PC-9 (cell line): ENCODE results near the gene SASH3. TPM values are rescaled to one million over a fixed set of nuclear protein-coding genes. Genes with fewer than 3 reads are reported as not detected.
A peak's percentile ranks its signal among the peaks of the same experiment; 100 is the strongest.

Source experiments
- BruUV-seq: library from RNA; stranded (reverse); fragments of 400-500 nt; replicated peaks from 2 replicates; lab custom pipeline; 2021; lab: Mats Ljungman, UMichigan
- CTCF ChIA-PET: fragments of 300-600 bp; sonication (Branson Sonifier 250); formaldehyde crosslinking; loops from one replicate; lab custom pipeline; 2022; ENCODE audit warnings: antibody characterized with exemption; lab: Charles Lee
- POLR2A ChIA-PET: fragments of 300-600 bp; sonication (Branson Sonifier 250); formaldehyde crosslinking; loops from one replicate; lab custom pipeline; 2022; ENCODE audit warnings: antibody characterized with exemption; ENCODE audit not compliant: unreplicated experiment; lab: Charles Lee
- DNase-seq, 2 experiments: peaks; one replicate each; pipeline versions ENCODE4 v3.0.0 to v3.0.0-alpha.2; 2015 to 2022; ENCODE audit warnings: mixed read lengths in 1 of 2
- H2AFZ ChIP-seq: fragments of 200-600 bp; sonication (generic); 2 replicates; pipeline ENCODE4 v1.8.1; 2017; ENCODE audit warnings: antibody characterized with exemption
- H3F3A ChIP-seq: fragments of 200-600 bp; sonication (generic); 2 replicates; pipeline ENCODE4 v1.8.1; 2017; ENCODE audit warnings: antibody characterized with exemption, mild to moderate bottlenecking, low read depth; ENCODE audit not compliant: insufficient read depth
- H3K27ac ChIP-seq: fragments of 200-600 bp; sonication (generic); 2 replicates; pipeline ENCODE4 v1.6.1; 2016; ENCODE audit warnings: mixed run types
- H3K27me3 ChIP-seq: fragments of 200-600 bp; sonication (generic); 2 replicates; pipeline ENCODE4 v1.6.1; 2016; ENCODE audit warnings: low read depth, mixed run types; ENCODE audit not compliant: insufficient read depth
- H3K36me3 ChIP-seq: fragments of 200-600 bp; sonication (generic); 2 replicates; pipeline ENCODE4 v1.6.1; 2016; ENCODE audit warnings: low read depth, mixed run types
- H3K4me1 ChIP-seq: fragments of 200-600 bp; sonication (generic); replicated peaks from 2 replicates; pipeline ENCODE4 v1.6.1; 2016; ENCODE audit warnings: mixed run types; ENCODE audit not compliant: insufficient read depth
- H3K4me2 ChIP-seq: fragments of 200-600 bp; sonication (generic); 2 replicates; pipeline ENCODE4 v1.6.1; 2017; ENCODE audit warnings: mixed run types
- H3K4me3 ChIP-seq: fragments of 200-600 bp; sonication (generic); 2 replicates; pipeline ENCODE4 v1.6.1; 2016; ENCODE audit warnings: mixed run types
- H3K79me2 ChIP-seq: fragments of 200-600 bp; sonication (generic); 2 replicates; pipeline ENCODE4 v1.6.1; 2017; ENCODE audit warnings: low read depth, mixed run types
- H3K9me2 ChIP-seq: fragments of 200-600 bp; sonication (generic); 2 replicates; pipeline ENCODE4 v1.8.1; 2017; ENCODE audit warnings: mild to moderate bottlenecking; ENCODE audit not compliant: insufficient read depth
- H3K9me3 ChIP-seq: fragments of 200-600 bp; sonication (generic); 2 replicates; pipeline ENCODE4 v1.8.1; 2016; ENCODE audit warnings: low read depth; ENCODE audit not compliant: insufficient read depth
- H4K20me1 ChIP-seq: fragments of 200-600 bp; sonication (generic); 2 replicates; pipeline ENCODE4 v1.8.1; 2017; ENCODE audit not compliant: insufficient read depth
- CTCF ChIP-seq: fragments of 200-600 bp; sonication (generic); conservative IDR thresholded peaks from 2 replicates; pipeline ENCODE4 v1.6.1; 2017; ENCODE audit warnings: mixed run types, antibody characterized with exemption, mild to moderate bottlenecking, moderate library complexity
- EZH2 ChIP-seq: fragments of 200-600 bp; sonication (generic); IDR thresholded peaks from 2 replicates; pipeline ENCODE4 v1.8.0; 2017; ENCODE audit warnings: antibody characterized with exemption, low read depth
- intact Hi-C: fragments of 100-400 bp; cut with micrococcal nuclease; formaldehyde crosslinking; loops from one replicate; pipeline ENCODE4 v1.10.0; 2022; ENCODE audit not compliant: unreplicated experiment
- total RNA-seq: library from RNA; stranded (reverse); gene quantifications from 2 replicates; pipeline ENCODE4 v1.2.3, GENCODE V29; 2021

SASH3 gene
- total RNA-seq, 1 experiment from 2014 or later, result not detected

- intact Hi-C loops, result loop anchor here (1.0 to 5.0 kb wide), 2 partner anchors 34 to 139 kb away; partner anchors contain the start of gene BCORL1
- H2AFZ ChIP-seq, result peak overlapping the region; percentile 84
These were observed 63.4 kb downstream of the SASH3 start for GRCh38 chrX:129843209-129843458.

DNA sequence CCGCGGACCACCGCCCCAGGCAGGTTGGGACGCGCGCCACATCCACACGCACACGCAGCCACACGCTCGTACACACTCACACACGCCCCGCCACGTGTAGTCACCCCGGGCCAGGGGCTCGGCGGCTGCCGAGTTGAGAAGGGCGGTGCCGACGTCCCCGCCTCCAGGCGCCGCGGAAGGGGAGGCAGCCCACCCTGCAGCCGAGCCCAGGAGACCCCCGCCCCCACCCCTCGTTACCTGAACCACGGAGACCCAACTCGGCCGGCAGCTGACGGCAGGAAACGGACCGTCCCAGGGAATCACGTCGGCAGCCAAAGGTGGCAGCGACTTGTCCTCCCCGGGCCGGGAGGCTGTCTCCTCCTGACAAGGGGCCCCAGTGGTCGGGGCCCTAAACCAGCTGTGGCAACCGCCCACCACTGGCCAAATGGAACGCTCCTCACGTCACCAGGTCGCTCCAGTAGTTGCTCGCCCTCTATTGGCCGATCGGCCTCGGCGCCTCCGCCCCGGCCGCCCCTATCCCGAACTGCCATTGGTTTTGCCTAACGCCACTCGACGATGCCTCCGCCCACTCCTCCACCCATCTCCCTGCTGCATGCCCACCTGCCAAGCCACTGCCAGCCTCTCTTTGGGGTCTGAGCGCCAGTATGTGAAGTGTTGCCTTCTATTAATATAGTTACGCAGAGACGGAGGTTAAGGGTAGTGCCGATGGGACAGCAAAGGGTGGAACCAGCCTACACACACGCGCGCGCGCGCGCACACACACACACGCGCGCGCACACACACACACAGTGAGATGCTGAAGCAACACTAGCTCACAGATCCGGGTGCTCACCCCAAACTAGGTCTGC lies 63.9 kb downstream of the SASH3 start, which contains the start of gene ZDHHC9:
ZDHHC9 (minus strand) TSS at position 428 of the 848 bp plus-strand sequence. CDS start 1,941 bp downstream, outside the sequence.
- H3K4me3 ChIP-seq, result peak within 1 kb of the TSS; percentile 90
- peaks cover 21% of the 10 kb centered on the region for H3K36me3 ChIP-seq
- BruUV-seq, result no TSS peak
- TF ChIP-seq EZH2, result no peak
- 0 out of 2 replicates have a peak, but pooled peaks have one; percentile 25 for TF ChIP-seq CTCF
- peaks cover 46% of the 10 kb centered on the region for H3F3A ChIP-seq
- peaks cover 52% of the 10 kb centered on the region for H3K4me1 ChIP-seq
- peak; percentile 86 to 96 for DNase-seq
- no peaks in the 10 kb centered on the region for H3K9me3 ChIP-seq
- ChIA-PET CTCF (interaction anchor here (0.6 kb wide), 1 partner anchor 38 kb away, joined by 3 read pairs; no protein-coding TSS in a partner anchor), POLR2A (interaction anchor here (0.7 to 0.9 kb wide), 2 partner anchors 62 to 136 kb away, joined by 5 to 6 read pairs; partner anchors contain the start of gene UTP14A)
- H3K79me2 ChIP-seq, result peaks cover 42% of the 10 kb centered on the region
- H3K27me3 ChIP-seq, result no peaks in the 10 kb centered on the region
- peak within 1 kb of the TSS; percentile 84 for H2AFZ ChIP-seq
- peak within 1 kb of the TSS; percentile 75 for H3K4me2 ChIP-seq
- peak within 1 kb of the TSS; percentile 97 for H3K27ac ChIP-seq
- peaks cover 21% of the 10 kb centered on the region for H4K20me1 ChIP-seq
- H3K9me2 ChIP-seq, result no peaks in the 10 kb centered on the region
- intact Hi-C loops, result loop anchor here (1.0 to 5.0 kb wide), 2 partner anchors 34 to 139 kb away; partner anchors contain the start of gene BCORL1

More at GRCh38 chrX:129843209-129843458, 63.4 kb downstream of the SASH3 start:
- H3K4me2 ChIP-seq, result peak overlapping the region; percentile 75
- H3K27me3 ChIP-seq, result no peaks in the 10 kb centered on the region
- H3F3A ChIP-seq, result peaks cover 46% of the 10 kb centered on the region
- H3K9me2 ChIP-seq, result no peaks in the 10 kb centered on the region
- H3K4me3 ChIP-seq, result peak overlapping the region; percentile 90
- no peaks in the 10 kb centered on the region for H3K9me3 ChIP-seq
- peaks cover 22% of the 10 kb centered on the region for H3K36me3 ChIP-seq
- peaks cover 46% of the 10 kb centered on the region for H3K4me1 ChIP-seq
- no peak for TF ChIP-seq CTCF
- no peak for TF ChIP-seq EZH2
- POLR2A ChIA-PET, result interaction anchor here (0.7 kb wide), 1 partner anchor 136 kb away, joined by 5 read pairs; no protein-coding TSS in a partner anchor
- peaks cover 42% of the 10 kb centered on the region for H3K79me2 ChIP-seq
- no peak for DNase-seq
- peak overlapping the region; percentile 97 for H3K27ac ChIP-seq
- BruUV-seq, result no TSS peak
- CTCF ChIA-PET, result interaction anchor here (0.6 kb wide), 1 partner anchor 38 kb away, joined by 3 read pairs; no protein-coding TSS in a partner anchor
- H4K20me1 ChIP-seq, result peaks cover 22% of the 10 kb centered on the region

Other genes starting within 250 kb of the SASH3 start
- 40.3 and 41.4 TPM in 2 replicates for gene OCRL, start 239.7 kb upstream of the SASH3 start, total RNA-seq
- 0.13 TPM in 2 replicates for gene APLN, start 125.0 kb upstream of the SASH3 start, total RNA-seq
- not detected in 2 replicates for gene XPNPEP2, start 41.0 kb upstream of the SASH3 start, total RNA-seq
- gene ZDHHC9, start 63.9 kb downstream of the SASH3 start, total RNA-seq, result 84.2 and 108 TPM in 2 replicates
- gene UTP14A, start 126.2 kb downstream of the SASH3 start, total RNA-seq, result 44.6 and 55.4 TPM in 2 replicates
- gene BCORL1, start 202.7 kb downstream of the SASH3 start, total RNA-seq, result 32.2 TPM in 2 replicates